ENCODE data around the gene TCERG1L. TPM values are rescaled to one million over a fixed set of nuclear protein-coding genes. Genes with fewer than 3 reads are reported as not detected.

The TCERG1L gene
- total RNA-seq, 1 experiment from 2014 or later: not detected

DNA sequence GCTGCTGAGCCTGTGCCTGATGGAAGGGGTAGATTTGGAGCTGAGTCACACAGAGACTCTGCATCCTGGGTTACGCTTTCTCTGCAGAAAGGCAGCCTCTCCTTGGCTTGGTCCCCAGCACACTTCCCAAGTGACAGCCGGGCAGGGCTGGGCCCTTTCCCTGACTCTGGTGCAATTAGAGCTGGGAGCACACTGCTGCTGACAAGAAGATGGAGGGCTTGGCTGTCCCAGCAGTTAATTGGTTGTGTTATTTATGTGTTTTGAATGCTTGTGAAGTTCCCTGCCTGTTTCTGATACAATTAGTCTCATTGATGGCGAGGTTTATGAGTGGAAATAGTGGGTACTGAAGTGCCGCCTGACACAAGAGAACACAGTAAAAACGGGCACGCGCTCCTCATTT, 123.6 kb downstream of the TCERG1L start:
- H3K4me3 ChIP-seq (ENCODE audit: low read length): no peak overlapping the region
- no peaks in the 10 kb centered on the region for H3K79me2 ChIP-seq (ENCODE audit: low read length)
- H3K9me3 ChIP-seq (ENCODE audit: low read length): no peaks in the 10 kb centered on the region

DNA sequence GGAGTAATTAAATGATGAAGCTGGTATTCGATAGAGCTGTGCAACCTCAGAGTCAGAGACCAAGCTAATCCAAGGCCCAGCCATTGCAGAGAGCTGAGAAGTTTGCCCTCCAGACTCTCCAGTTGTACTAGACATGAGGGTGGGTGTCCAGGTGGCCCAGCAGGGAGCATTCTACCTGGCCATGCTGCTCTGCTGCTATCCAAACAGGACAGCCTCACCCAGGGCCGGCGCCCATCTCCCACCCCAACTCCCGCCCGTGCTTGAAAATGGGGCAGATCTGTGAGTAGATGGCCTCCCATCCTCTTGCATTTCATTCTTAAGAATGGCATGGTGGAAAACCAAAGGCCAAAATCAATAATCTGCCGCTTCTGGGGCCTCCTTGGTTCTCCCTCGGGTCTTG, 124.2 kb downstream of the TCERG1L start:
- H3K9me3 ChIP-seq (ENCODE audit: low read length): no peaks in the 10 kb centered on the region
- H4K20me1 ChIP-seq (ENCODE audit: insufficient read depth, low read depth, low read length): no peaks in the 10 kb centered on the region
- H3K9me2 ChIP-seq (replicated peaks; ENCODE audit: insufficient read depth, low read length): no peaks in the 10 kb centered on the region
- H3K79me2 ChIP-seq (ENCODE audit: low read length): no peaks in the 10 kb centered on the region
- DNase-seq: no peak
- no peaks in the 10 kb centered on the region for H3K27me3 ChIP-seq (ENCODE audit: low read length)
- H2AFZ ChIP-seq (ENCODE audit: low read length): no peak overlapping the region
- H3K27ac ChIP-seq (ENCODE audit: low read length): no peak overlapping the region
- no peak overlapping the region for H3K4me2 ChIP-seq (ENCODE audit: low read depth, low read length, poor library complexity, severe bottlenecking)
- no peak overlapping the region for H3K9ac ChIP-seq (ENCODE audit: low read length)
- H3K4me1 ChIP-seq (ENCODE audit: low read length): peaks cover 5% of the 10 kb centered on the region; the same call in 1 of the 2 replicates
- no peak overlapping the region for H3K4me3 ChIP-seq (ENCODE audit: low read length)
- H3K36me3 ChIP-seq (ENCODE audit: insufficient read depth, low read length): no peaks in the 10 kb centered on the region

More for the DNA sequence above, 123.6 kb downstream of the TCERG1L start:
- Histone ChIP-seq H3K27ac (ENCODE audit: low read length) (no peak overlapping the region), H2AFZ (ENCODE audit: low read length) (no peak overlapping the region), H3K4me1 (ENCODE audit: low read length) (peaks cover 5% of the 10 kb centered on the region; the same call in 1 of the 2 replicates), H3K9me2 (replicated peaks; ENCODE audit: insufficient read depth, low read length) (no peaks in the 10 kb centered on the region), H4K20me1 (ENCODE audit: insufficient read depth, low read depth, low read length) (no peaks in the 10 kb centered on the region), H3K9ac (ENCODE audit: low read length) (no peak overlapping the region), H3K36me3 (ENCODE audit: insufficient read depth, low read length) (no peaks in the 10 kb centered on the region), H3K27me3 (ENCODE audit: low read length) (no peaks in the 10 kb centered on the region), H3K4me2 (ENCODE audit: low read depth, low read length, poor library complexity, severe bottlenecking) (no peak overlapping the region)
- DNase-seq: no peak

DNA sequence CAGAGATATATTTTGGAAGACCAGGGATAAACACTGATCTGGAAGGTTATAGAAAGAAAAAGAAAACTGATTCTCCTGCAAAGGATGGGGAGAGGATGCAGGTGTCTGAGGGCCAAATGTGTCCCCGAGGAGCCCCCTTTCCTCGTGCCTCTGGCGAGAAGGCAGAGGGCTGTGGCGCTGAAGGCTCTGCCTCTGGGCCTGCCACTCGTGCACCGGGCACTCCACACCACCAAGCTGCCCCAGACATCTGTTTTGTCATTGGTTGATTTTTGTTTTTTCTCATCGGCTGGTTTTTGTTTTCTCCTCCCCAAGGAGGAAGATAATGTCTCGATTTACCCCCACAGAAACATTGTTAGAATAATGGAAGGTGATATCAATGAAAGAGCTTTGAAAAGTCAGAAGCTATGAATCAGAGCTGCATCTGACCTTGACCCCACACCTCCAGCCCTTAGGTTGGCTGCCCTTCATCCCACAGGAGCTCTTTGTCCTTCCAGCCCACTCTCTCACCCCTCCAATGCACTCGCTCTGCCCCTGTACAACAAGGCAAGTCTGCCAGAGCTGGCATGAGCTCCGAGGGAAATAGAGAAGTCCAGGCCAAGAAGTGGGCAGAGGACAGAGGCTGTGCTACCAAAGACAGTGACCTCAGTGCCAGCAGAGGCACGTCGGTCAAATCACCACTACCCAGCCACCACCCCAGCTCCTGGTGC, 124.8 kb downstream of the TCERG1L start:
- Histone ChIP-seq H3K27me3 (ENCODE audit: low read length) (0 out of 2 replicates have a peak, but pooled peaks cover 2% of the 10 kb centered on the region), H3K4me3 (ENCODE audit: low read length) (no peak overlapping the region), H3K9me3 (ENCODE audit: low read length) (no peaks in the 10 kb centered on the region), H4K20me1 (ENCODE audit: insufficient read depth, low read depth, low read length) (no peaks in the 10 kb centered on the region), H3K27ac (ENCODE audit: low read length) (no peak overlapping the region), H3K9ac (ENCODE audit: low read length) (no peak overlapping the region), H3K79me2 (ENCODE audit: low read length) (no peaks in the 10 kb centered on the region), H3K4me1 (ENCODE audit: low read length) (peaks cover 5% of the 10 kb centered on the region; the same call in 1 of the 2 replicates), H3K9me2 (replicated peaks; ENCODE audit: insufficient read depth, low read length) (no peaks in the 10 kb centered on the region), H2AFZ (ENCODE audit: low read length) (no peak overlapping the region), H3K4me2 (ENCODE audit: low read depth, low read length, poor library complexity, severe bottlenecking) (no peak overlapping the region), H3K36me3 (ENCODE audit: insufficient read depth, low read length) (no peaks in the 10 kb centered on the region)
- DNase-seq: no peak

DNA sequence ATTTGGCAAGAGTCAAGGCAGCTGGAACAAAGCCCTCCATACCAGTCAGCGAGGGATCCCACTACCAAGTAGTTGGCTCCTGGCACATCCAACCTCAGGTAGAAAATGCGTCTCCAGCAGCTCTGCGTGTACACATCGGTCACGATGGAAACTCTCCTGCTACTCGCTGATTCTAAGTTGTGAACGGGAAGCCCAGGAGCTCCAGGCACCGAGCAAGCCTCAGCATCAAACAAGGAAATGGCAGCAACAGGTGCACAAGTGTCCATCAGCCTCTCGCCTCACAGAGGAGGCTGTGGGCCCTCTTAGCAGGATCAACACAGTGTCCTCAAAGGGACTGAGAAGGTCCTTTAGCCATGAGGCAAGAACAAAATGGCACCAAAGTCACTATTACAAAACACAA, 127.0 kb downstream of the TCERG1L start:
- Histone ChIP-seq H3K27ac (ENCODE audit: low read length) (no peak overlapping the region), H3K4me1 (ENCODE audit: low read length) (peaks cover under 1% of the 10 kb centered on the region; the same call in 1 of the 2 replicates), H3K9me3 (ENCODE audit: low read length) (no peaks in the 10 kb centered on the region), H3K27me3 (ENCODE audit: low read length) (0 out of 2 replicates have a peak, but pooled peaks cover 2% of the 10 kb centered on the region), H3K9me2 (replicated peaks; ENCODE audit: insufficient read depth, low read length) (no peaks in the 10 kb centered on the region), H3K79me2 (ENCODE audit: low read length) (no peaks in the 10 kb centered on the region), H2AFZ (ENCODE audit: low read length) (no peak overlapping the region), H3K36me3 (ENCODE audit: insufficient read depth, low read length) (no peaks in the 10 kb centered on the region), H3K4me2 (ENCODE audit: low read depth, low read length, poor library complexity, severe bottlenecking) (no peak overlapping the region), H4K20me1 (ENCODE audit: insufficient read depth, low read depth, low read length) (no peaks in the 10 kb centered on the region), H3K9ac (ENCODE audit: low read length) (no peak overlapping the region), H3K4me3 (ENCODE audit: low read length) (no peak overlapping the region)
- no peak for DNase-seq

DNA sequence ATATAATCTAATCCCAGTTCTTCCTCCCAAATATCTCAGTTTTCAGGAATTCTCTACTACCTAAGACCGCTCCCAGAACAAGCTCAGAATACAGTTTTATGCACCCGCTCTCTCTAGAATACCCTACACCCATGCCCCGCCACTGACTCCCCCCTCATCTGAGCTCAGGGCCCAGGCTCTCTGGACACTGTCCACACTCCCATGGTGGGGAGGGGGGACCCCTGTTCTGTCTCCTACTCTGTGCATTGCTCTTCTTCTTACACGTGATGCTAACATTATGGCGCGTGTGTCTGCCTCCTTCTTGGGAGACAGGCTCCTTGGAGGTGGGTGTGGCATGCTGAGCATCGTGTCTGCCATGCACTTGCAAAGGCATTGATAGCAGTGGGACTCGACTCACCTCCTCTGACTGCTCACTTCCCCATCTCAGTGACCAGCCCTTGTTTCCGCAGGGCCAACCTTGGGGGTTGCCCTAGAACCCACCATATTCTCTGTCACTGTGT, 127.9 kb downstream of the TCERG1L start:
- no peak overlapping the region for H3K4me2 ChIP-seq (ENCODE audit: low read depth, low read length, poor library complexity, severe bottlenecking)
- no peaks in the 10 kb centered on the region for H4K20me1 ChIP-seq (ENCODE audit: insufficient read depth, low read depth, low read length)
- H3K9me2 ChIP-seq (replicated peaks; ENCODE audit: insufficient read depth, low read length): no peaks in the 10 kb centered on the region
- no peaks in the 10 kb centered on the region for H3K36me3 ChIP-seq (ENCODE audit: insufficient read depth, low read length)
- H2AFZ ChIP-seq (ENCODE audit: low read length): no peak overlapping the region
- no peak overlapping the region for H3K9ac ChIP-seq (ENCODE audit: low read length)
- no peak overlapping the region for H3K4me3 ChIP-seq (ENCODE audit: low read length)
- no peak for DNase-seq
- no peaks in the 10 kb centered on the region for H3K9me3 ChIP-seq (ENCODE audit: low read length)
- no peaks in the 10 kb centered on the region for H3K79me2 ChIP-seq (ENCODE audit: low read length)
- no peaks in the 10 kb centered on the region for H3K4me1 ChIP-seq (ENCODE audit: low read length)
- no peak overlapping the region for H3K27ac ChIP-seq (ENCODE audit: low read length)
- 0 out of 2 replicates have a peak, but pooled peaks cover 2% of the 10 kb centered on the region for H3K27me3 ChIP-seq (ENCODE audit: low read length)

DNA sequence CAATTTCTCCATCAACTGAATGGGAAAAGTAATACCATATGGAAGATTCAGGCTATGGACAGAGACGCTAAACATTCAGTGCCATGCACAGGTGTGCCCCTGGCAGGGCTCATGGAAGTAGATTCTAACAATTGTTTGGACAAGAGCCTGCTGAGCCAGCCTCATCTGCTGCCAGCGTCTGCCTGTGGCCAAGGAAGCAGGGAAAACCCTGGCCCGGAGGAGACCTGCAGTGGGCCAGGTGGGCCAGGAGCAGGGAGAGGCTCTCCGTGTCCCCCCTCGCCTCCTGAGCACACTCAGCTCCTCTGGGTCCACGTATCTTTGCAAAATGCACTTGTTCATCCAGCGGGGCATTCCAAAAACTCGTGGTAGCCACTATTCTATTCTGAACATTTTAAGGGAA, 130.1 kb downstream of the TCERG1L start:
- Histone ChIP-seq H3K9ac (ENCODE audit: low read length) (no peak overlapping the region), H3K9me2 (replicated peaks; ENCODE audit: insufficient read depth, low read length) (no peaks in the 10 kb centered on the region), H2AFZ (ENCODE audit: low read length) (no peak overlapping the region), H3K27me3 (ENCODE audit: low read length) (0 out of 2 replicates have a peak, but pooled peaks cover 2% of the 10 kb centered on the region), H3K27ac (ENCODE audit: low read length) (no peak overlapping the region), H3K4me1 (ENCODE audit: low read length) (no peaks in the 10 kb centered on the region), H3K9me3 (ENCODE audit: low read length) (peaks cover 2% of the 10 kb centered on the region; the same call in 1 of the 2 replicates), H4K20me1 (ENCODE audit: insufficient read depth, low read depth, low read length) (no peaks in the 10 kb centered on the region), H3K4me3 (ENCODE audit: low read length) (no peak overlapping the region), H3K4me2 (ENCODE audit: low read depth, low read length, poor library complexity, severe bottlenecking) (no peak overlapping the region), H3K79me2 (ENCODE audit: low read length) (no peaks in the 10 kb centered on the region), H3K36me3 (ENCODE audit: insufficient read depth, low read length) (no peaks in the 10 kb centered on the region)
- no peak for DNase-seq

DNA sequence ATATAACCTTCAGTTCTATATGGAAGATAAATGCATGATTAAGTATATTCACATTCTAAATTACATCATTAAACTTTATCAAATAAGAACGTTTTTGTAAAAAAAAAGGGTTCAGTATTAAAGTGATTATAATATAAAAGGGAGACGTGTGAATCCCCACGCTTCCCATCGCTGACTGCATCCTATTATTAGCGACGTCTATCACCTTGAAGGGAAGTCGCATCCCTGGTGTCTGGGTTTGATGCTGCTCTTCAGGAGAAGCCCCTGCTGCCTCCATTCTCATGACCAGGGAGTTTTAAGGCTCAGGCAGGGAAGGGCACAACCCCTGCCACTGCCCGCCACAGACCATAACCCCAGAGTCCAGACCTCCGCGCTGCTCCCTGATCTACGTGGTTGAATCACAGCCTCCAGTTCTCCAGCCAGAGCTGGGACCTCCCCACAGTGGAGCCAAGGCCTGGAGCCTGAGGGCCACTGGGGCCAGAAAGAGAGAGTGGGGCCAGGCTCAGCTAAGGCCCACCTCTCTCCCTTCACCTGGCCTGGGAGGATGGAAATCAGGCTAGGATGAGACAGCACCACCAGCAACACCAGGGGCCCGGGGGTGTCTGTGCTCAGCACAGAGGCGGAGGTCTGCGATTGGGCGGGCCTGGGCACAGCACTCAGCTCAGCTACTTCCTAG, 130.6 kb downstream of the TCERG1L start:
- H3K4me3 ChIP-seq (ENCODE audit: low read length): no peak overlapping the region
- DNase-seq: no peak
- H3K79me2 ChIP-seq (ENCODE audit: low read length): no peaks in the 10 kb centered on the region
- H3K9me2 ChIP-seq (replicated peaks; ENCODE audit: insufficient read depth, low read length): no peaks in the 10 kb centered on the region
- 0 out of 2 replicates have a peak, but pooled peaks cover 2% of the 10 kb centered on the region for H3K27me3 ChIP-seq (ENCODE audit: low read length)
- H3K36me3 ChIP-seq (ENCODE audit: insufficient read depth, low read length): no peaks in the 10 kb centered on the region
- H3K4me2 ChIP-seq (ENCODE audit: low read depth, low read length, poor library complexity, severe bottlenecking): no peak overlapping the region
- no peak overlapping the region for H3K9ac ChIP-seq (ENCODE audit: low read length)
- no peak overlapping the region for H2AFZ ChIP-seq (ENCODE audit: low read length)
- no peak overlapping the region for H3K27ac ChIP-seq (ENCODE audit: low read length)
- peaks cover 8% of the 10 kb centered on the region for H3K9me3 ChIP-seq (ENCODE audit: low read length)
- no peaks in the 10 kb centered on the region for H4K20me1 ChIP-seq (ENCODE audit: insufficient read depth, low read depth, low read length)
- no peaks in the 10 kb centered on the region for H3K4me1 ChIP-seq (ENCODE audit: low read length)

DNA sequence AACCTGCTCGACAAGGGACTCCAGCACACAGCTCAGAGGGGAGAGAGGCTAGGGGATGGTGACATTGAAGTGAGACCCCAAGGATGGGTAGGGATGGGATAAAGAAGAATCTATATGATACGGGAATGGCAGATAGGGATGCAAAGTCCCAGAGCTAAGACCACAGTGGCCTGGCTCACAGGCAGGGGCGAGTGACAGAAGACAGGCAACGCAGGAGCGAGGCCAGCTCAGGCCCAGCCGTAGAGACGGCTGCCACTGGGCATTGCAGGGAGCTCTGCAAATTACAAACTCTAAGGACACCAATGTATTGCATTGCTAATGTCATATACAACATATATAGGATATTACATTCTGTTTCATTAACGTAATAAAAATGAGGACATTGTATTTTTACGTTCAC, 131.4 kb downstream of the TCERG1L start:
- H3K4me1 ChIP-seq (ENCODE audit: low read length): no peaks in the 10 kb centered on the region
- no peaks in the 10 kb centered on the region for H4K20me1 ChIP-seq (ENCODE audit: insufficient read depth, low read depth, low read length)
- no peak overlapping the region for H3K27ac ChIP-seq (ENCODE audit: low read length)
- H3K9me2 ChIP-seq (replicated peaks; ENCODE audit: insufficient read depth, low read length): no peaks in the 10 kb centered on the region
- H3K9ac ChIP-seq (ENCODE audit: low read length): no peak overlapping the region
- DNase-seq: no peak
- peaks cover 9% of the 10 kb centered on the region for H3K9me3 ChIP-seq (ENCODE audit: low read length)
- no peaks in the 10 kb centered on the region for H3K36me3 ChIP-seq (ENCODE audit: insufficient read depth, low read length)
- no peak overlapping the region for H3K4me3 ChIP-seq (ENCODE audit: low read length)
- H3K27me3 ChIP-seq (ENCODE audit: low read length): 0 out of 2 replicates have a peak, but pooled peaks cover 2% of the 10 kb centered on the region
- no peak overlapping the region for H2AFZ ChIP-seq (ENCODE audit: low read length)
- H3K4me2 ChIP-seq (ENCODE audit: low read depth, low read length, poor library complexity, severe bottlenecking): no peak overlapping the region
- H3K79me2 ChIP-seq (ENCODE audit: low read length): no peaks in the 10 kb centered on the region

Measured in Karpas-422 (cell line).